HEK293 (cell line): Measurements from ENCODE around the gene NAA20.

ENCODE experiments used
- GFI1B ChIP-seq: fragments of 450-650 bp; formaldehyde crosslinking; IDR thresholded peaks from 2 replicates; pipeline ENCODE4 v1.5.1; 2016; ENCODE audit warnings: missing biosample characterization, missing genetic modification characterization
- KLF17 ChIP-seq: fragments of 450-650 bp; formaldehyde crosslinking; IDR thresholded peaks from 2 replicates; pipeline ENCODE4 v1.5.1; 2016; ENCODE audit warnings: missing biosample characterization, missing genetic modification characterization
- MEIS1 ChIP-seq: sonication (generic); formaldehyde crosslinking; IDR thresholded peaks from 2 replicates; pipeline ENCODE4 v1.8.1; 2022; ENCODE audit warnings: missing genetic modification reagents, mild to moderate bottlenecking, borderline replicate concordance
- PRDM1 ChIP-seq: fragments of 450-650 bp; formaldehyde crosslinking; IDR thresholded peaks from 2 replicates; pipeline ENCODE4; 2016; ENCODE audit warnings: missing biosample characterization, missing genetic modification characterization
- PRDM6 ChIP-seq: fragments of 450-650 bp; formaldehyde crosslinking; IDR thresholded peaks from 2 replicates; pipeline ENCODE4 v1.5.1; 2017; ENCODE audit warnings: missing biosample characterization, missing genetic modification characterization
- RBAK ChIP-seq: fragments of 450-650 bp; formaldehyde crosslinking; IDR thresholded peaks from 2 replicates; pipeline ENCODE4 v1.5.1; 2016; ENCODE audit warnings: missing biosample characterization, missing genetic modification characterization
- REST ChIP-seq: fragments of 450-650 bp; formaldehyde crosslinking; IDR thresholded peaks from 2 replicates; pipeline ENCODE4 v1.5.1; 2016; ENCODE audit warnings: missing biosample characterization, missing genetic modification characterization
- YY2 ChIP-seq: fragments of 450-650 bp; formaldehyde crosslinking; IDR thresholded peaks from 2 replicates; pipeline ENCODE4 v1.5.1; 2016; ENCODE audit warnings: missing biosample characterization, missing genetic modification characterization
- ZBTB10 ChIP-seq: fragments of 450-650 bp; formaldehyde crosslinking; IDR thresholded peaks from 2 replicates; pipeline ENCODE4 v1.5.1; 2016; ENCODE audit warnings: missing biosample characterization, missing genetic modification characterization
- ZBTB17 ChIP-seq: fragments of 450-650 bp; formaldehyde crosslinking; IDR thresholded peaks from 2 replicates; pipeline ENCODE4 v1.5.1; 2016; ENCODE audit warnings: missing biosample characterization, missing genetic modification characterization
- ZBTB7A ChIP-seq: fragments of 450-650 bp; formaldehyde crosslinking; IDR thresholded peaks from 2 replicates; pipeline ENCODE4 v1.5.1; 2016; ENCODE audit warnings: low read depth, missing biosample characterization, missing genetic modification characterization
- ZFP3 ChIP-seq: fragments of 450-650 bp; formaldehyde crosslinking; IDR thresholded peaks from 2 replicates; pipeline ENCODE4 v1.5.1; 2016; ENCODE audit warnings: low read depth, missing biosample characterization, missing genetic modification characterization
- ZNF140 ChIP-seq: fragments of 450-650 bp; formaldehyde crosslinking; IDR thresholded peaks from 2 replicates; pipeline ENCODE4 v1.5.1; 2016; ENCODE audit warnings: missing biosample characterization, missing genetic modification characterization
- ZNF155 ChIP-seq: fragments of 450-650 bp; formaldehyde crosslinking; IDR thresholded peaks from 2 replicates; pipeline ENCODE4 v1.5.1; 2016; ENCODE audit warnings: missing biosample characterization, missing genetic modification characterization
- ZNF16 ChIP-seq: fragments of 450-650 bp; formaldehyde crosslinking; IDR thresholded peaks from 2 replicates; pipeline ENCODE4 v1.5.1; 2016; ENCODE audit warnings: low read depth, missing biosample characterization, missing genetic modification characterization
- ZNF184 ChIP-seq: fragments of 450-650 bp; IDR thresholded peaks from 2 replicates; pipeline ENCODE4 v1.5.1; 2018; ENCODE audit warnings: missing biosample characterization, mild to moderate bottlenecking, missing genetic modification characterization
- ZNF24 ChIP-seq: fragments of 450-650 bp; formaldehyde crosslinking; IDR thresholded peaks from 2 replicates; pipeline ENCODE4 v1.5.1; 2016; ENCODE audit warnings: missing biosample characterization, missing genetic modification characterization
- ZNF354C ChIP-seq: fragments of 450-650 bp; formaldehyde crosslinking; IDR thresholded peaks from 2 replicates; pipeline ENCODE4 v1.5.1; 2016; ENCODE audit warnings: missing biosample characterization, missing genetic modification characterization, low read depth, borderline replicate concordance
- ZNF416 ChIP-seq: fragments of 450-650 bp; formaldehyde crosslinking; IDR thresholded peaks from 2 replicates; pipeline ENCODE4 v1.5.1; 2016; ENCODE audit warnings: missing biosample characterization, missing genetic modification characterization
- ZNF48 ChIP-seq: fragments of 450-650 bp; formaldehyde crosslinking; IDR thresholded peaks from 2 replicates; pipeline ENCODE4 v1.5.1; 2016; ENCODE audit warnings: missing biosample characterization, missing genetic modification characterization
- ZNF510 ChIP-seq: fragments of 450-650 bp; formaldehyde crosslinking; IDR thresholded peaks from 2 replicates; pipeline ENCODE4 v1.5.1; 2018; ENCODE audit warnings: mild to moderate bottlenecking, missing genetic modification characterization, missing biosample characterization; ENCODE audit not compliant: insufficient replicate concordance
- ZNF514 ChIP-seq: fragments of 450-650 bp; formaldehyde crosslinking; IDR thresholded peaks from 2 replicates; pipeline ENCODE4 v1.5.1; 2016; ENCODE audit warnings: missing biosample characterization, missing genetic modification characterization
- ZNF544 ChIP-seq: fragments of 450-650 bp; formaldehyde crosslinking; IDR thresholded peaks from 2 replicates; pipeline ENCODE4 v1.5.0; 2017; ENCODE audit warnings: missing biosample characterization, missing genetic modification characterization
- ZNF548 ChIP-seq: fragments of 450-650 bp; formaldehyde crosslinking; IDR thresholded peaks from 2 replicates; pipeline ENCODE4 v1.5.1; 2016; ENCODE audit warnings: missing biosample characterization, missing genetic modification characterization
- ZNF600 ChIP-seq: fragments of 450-650 bp; formaldehyde crosslinking; IDR thresholded peaks from 2 replicates; pipeline ENCODE4 v1.5.1; 2016; ENCODE audit warnings: missing biosample characterization, missing genetic modification characterization
- ZNF610 ChIP-seq: fragments of 450-650 bp; formaldehyde crosslinking; IDR thresholded peaks from 2 replicates; pipeline ENCODE4 v1.5.1; 2016; ENCODE audit warnings: missing biosample characterization, missing genetic modification characterization, borderline replicate concordance
- ZNF664 ChIP-seq: fragments of 450-650 bp; formaldehyde crosslinking; IDR thresholded peaks from 2 replicates; pipeline ENCODE4 v1.5.1; 2016; ENCODE audit warnings: missing biosample characterization, missing genetic modification characterization
- ZNF830 ChIP-seq: fragments of 450-650 bp; IDR thresholded peaks from 2 replicates; pipeline ENCODE4 v1.5.0; 2018; ENCODE audit warnings: missing biosample characterization, missing genetic modification characterization, low read depth, mild to moderate bottlenecking, moderate library complexity
- ZSCAN16 ChIP-seq: fragments of 450-650 bp; formaldehyde crosslinking; IDR thresholded peaks from 2 replicates; pipeline ENCODE4 v1.5.1; 2016; ENCODE audit warnings: missing biosample characterization, missing genetic modification characterization
- ZSCAN18 ChIP-seq: fragments of 450-650 bp; formaldehyde crosslinking; IDR thresholded peaks from 2 replicates; pipeline ENCODE4 v1.5.1; 2016; ENCODE audit warnings: missing biosample characterization, missing genetic modification characterization
- ZSCAN30 ChIP-seq: fragments of 450-650 bp; IDR thresholded peaks from 2 replicates; pipeline ENCODE4 v1.5.1; 2018; ENCODE audit warnings: missing biosample characterization, mild to moderate bottlenecking, missing genetic modification characterization, moderate library complexity

Gene NAA20

GRCh38 chr20:20010639-20011500 lies 6.3 kb upstream of the NAA20 start (continued):
- TF ChIP-seq REST (no peak), PRDM1 (tag by site-specific recombination) (peak; percentile 57), YY2 (tag by site-specific recombination) (no peak), ZBTB10 (no peak), PRDM6 (peak; percentile 100), ZNF16 (tag by site-specific recombination) (no peak), ZBTB7A (tag by site-specific recombination) (no peak), ZNF24 (tag by site-specific recombination) (no peak), ZNF510 (tag by site-specific recombination) (no peak), ZNF416 (tag by site-specific recombination) (no peak), ZNF48 (no peak), ZNF664 (no peak), ZNF354C (tag by site-specific recombination) (no peak), ZNF514 (no peak), MEIS1 (CRISPR knock-in tag) (no peak), ZFP3 (tag by site-specific recombination) (no peak), ZSCAN18 (tag by site-specific recombination) (no peak), ZSCAN16 (tag by site-specific recombination) (no peak), ZSCAN30 (tag by site-specific recombination) (peak; percentile 53; the same call in 1 of the 2 replicates), ZNF548 (tag by site-specific recombination) (no peak), ZNF600 (tag by site-specific recombination) (no peak), GFI1B (peak; percentile 28; the same call in 1 of the 2 replicates), ZBTB17 (tag by site-specific recombination) (no peak), ZNF184 (tag by site-specific recombination) (peak; percentile 69; the same call in 1 of the 2 replicates), ZNF544 (tag by site-specific recombination) (no peak), ZNF830 (tag by site-specific recombination) (no peak), ZNF155 (tag by site-specific recombination) (no peak), RBAK (no peak), ZNF610 (tag by site-specific recombination) (no peak), ZNF140 (tag by site-specific recombination) (no peak), KLF17 (tag by site-specific recombination) (no peak)
